CMK (cell line): Measurements from ENCODE around the gene CTSD.
A peak's percentile ranks its signal among the peaks of the same experiment; 100 is the strongest.

Experiments used
- DNase-seq: peaks from one replicate; pipeline ENCODE4 v3.0.0-alpha.2; 2010; ENCODE audit warnings: low read depth

CTSD gene

DNA sequence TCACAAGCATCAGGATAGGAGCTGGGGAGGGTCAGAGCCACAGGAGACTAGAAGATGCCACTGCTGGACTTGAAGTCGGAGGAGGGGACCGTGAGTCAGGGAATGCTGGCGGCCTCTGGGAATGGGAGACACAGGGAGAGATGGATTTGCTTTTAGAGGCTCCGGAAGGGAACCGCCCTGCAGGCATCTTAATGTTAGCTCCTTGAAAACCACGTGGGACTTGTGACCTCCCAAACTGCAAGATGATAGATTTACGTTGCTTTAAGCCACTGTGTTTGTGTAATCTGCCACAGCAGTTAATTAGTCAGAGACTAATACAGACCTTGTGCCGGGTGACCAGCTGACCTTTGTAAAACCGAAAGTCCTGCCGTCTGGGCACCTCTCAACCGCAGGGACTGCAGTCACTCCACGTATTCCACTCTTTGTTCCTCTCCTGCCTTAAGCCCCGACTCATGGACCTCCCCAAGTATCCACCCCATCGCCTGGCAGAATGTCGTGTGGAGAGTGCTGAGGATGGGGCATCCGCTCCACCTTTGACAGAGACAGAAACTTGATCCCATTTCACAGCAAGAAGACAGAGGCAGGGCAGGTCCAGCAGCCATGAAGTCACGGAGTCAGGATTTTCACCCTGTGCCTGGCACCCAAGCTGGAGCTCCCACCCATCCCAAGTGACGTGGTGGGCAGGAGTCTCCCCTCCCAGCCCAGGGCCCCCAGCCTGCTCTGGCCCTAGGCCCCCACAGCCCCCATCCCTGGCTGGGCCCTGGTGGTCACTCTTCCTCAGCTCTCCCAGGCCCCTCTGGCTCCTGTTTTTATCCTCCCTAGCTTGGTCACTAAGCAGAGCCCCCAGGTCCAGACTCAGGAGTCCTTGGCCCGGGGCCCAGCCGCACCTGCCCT is 19.4 kb upstream of the CTSD start:
- DNase-seq, result no peak

DNA sequence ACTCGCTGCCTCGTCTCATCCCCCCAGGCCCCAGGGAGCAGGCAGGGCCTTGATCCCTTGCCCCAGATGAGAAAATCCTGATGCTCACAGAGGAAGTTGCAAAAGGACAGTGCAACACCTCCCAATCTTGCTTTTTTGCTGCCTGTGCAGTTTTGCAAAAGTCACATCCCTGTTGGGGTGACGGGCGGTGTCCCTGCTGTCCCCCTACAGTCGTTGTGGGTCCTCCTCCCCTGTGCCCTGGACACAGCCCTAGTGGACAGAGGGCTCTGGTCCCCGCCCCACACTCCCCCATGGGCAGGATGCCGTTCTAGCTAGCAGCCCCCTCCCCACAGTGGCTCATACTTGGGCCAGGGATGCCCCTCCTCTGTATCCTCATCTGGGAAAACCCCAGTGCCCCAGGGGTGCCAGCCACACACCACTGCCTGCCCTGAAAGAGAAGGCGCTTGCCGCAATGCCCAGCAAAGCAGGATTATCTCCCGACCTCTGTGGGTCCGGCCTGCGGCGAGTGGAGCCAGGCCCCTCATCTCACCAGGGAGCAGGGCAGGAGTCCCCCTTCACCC is 18.4 kb upstream of the CTSD start:
- no peak for DNase-seq

DNA sequence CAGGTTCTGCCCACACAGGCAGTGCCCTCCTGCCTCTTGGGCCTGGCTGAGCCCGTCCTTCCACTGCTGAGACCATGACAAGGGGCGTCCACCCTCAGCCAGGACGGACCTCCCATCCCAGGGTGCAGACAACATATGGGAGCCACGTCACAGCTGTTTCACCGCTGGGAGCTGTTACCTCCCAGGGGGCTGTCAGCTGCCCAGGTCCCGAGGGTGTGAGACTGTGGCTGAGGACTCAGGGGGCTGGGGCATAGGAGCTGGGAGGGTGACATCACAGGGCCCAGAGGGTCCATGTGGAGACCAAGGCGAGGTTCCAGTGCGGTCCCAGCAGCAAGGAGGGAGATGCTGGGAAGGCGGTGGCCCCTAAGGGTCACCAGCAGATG is 17.9 kb upstream of the CTSD start:
- DNase-seq, result no peak

DNA sequence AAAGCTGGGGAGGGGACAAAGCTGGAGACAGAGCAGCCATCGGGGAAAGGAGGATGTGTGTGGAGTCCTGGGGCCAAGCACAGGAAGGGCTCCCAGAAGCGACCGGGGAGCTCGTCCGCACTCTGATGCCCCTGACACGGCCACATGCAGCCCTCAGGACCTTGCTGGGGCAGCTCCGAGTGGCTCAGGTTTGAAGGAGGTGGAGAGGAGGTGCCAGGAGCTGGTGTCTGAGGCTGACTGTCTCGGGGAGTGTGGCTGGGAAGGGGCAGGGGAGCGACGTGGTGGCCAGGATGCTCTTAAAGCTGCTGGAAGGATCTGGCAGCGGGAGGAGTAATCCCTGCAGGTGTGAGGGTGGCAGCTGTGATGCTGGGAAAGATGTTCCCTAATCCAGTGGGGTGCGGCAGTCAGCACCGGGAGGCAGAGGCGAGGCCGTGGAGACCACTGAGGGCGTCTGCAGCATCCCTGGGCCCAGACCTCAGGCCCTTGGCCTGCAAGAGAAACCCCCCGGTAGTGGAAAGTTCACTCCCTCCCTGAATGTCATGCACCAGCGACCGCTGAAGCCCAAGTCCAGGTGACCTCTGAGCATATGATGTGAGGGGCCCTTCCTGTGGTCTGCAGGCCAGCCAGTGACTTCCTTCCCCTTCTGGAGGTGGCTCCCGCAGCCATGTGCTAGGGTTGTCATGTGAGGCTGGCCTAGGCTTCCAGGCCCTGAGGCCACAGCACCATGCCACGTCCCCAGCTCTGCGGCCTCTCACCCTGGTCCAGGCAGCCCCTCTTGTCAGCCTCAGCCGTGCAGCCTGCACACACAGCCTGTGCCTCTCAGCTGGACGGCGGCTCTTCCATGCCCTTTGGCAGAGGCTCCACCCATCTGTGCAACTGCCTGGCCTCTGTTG is 17.2 kb upstream of the CTSD start:
- DNase-seq, result peak; percentile 66

DNA sequence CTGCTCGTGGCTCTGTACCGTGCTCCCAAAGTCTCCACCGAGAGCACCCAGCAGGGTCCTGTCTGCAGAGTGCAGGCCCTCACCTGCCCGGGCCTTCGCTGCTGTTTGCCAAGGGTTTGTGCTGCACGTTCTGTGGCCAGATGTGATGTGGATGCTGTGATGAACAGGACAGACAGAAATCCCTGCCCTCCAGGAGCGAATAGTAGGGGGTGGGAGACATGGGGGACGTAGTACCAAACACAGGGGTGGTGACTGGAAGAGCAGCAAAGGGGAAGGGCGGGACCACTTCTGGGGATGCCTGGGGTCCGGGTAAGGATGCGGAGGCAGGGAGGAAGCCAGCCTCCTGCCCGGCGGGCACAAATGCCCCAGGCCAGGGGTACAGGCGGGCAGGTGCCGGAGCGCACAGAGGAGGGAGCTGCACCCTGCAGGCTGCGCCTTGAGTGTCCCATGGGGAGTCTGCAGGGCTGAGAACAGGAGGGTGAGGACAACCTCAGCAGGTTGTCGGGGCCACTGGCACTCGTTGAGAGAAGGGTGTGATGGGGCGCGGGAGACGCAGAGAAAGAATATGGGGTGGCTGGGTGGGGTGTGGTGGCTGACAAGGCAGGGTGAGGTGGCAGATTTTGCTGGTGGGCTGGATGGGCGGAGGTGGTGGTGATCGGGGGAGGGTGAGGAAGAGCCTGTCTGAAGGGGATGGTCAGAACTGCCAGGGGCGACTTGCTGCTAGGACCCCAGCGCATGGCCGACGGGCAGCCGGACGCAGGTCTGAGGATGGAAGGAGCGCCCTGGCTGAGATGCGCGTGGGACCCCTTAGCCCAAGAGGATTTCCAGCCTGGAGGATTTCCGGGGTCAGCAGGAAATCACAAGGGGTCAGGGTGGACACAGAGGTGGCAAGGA is 16.3 kb upstream of the CTSD start:
- DNase-seq, result no peak

DNA sequence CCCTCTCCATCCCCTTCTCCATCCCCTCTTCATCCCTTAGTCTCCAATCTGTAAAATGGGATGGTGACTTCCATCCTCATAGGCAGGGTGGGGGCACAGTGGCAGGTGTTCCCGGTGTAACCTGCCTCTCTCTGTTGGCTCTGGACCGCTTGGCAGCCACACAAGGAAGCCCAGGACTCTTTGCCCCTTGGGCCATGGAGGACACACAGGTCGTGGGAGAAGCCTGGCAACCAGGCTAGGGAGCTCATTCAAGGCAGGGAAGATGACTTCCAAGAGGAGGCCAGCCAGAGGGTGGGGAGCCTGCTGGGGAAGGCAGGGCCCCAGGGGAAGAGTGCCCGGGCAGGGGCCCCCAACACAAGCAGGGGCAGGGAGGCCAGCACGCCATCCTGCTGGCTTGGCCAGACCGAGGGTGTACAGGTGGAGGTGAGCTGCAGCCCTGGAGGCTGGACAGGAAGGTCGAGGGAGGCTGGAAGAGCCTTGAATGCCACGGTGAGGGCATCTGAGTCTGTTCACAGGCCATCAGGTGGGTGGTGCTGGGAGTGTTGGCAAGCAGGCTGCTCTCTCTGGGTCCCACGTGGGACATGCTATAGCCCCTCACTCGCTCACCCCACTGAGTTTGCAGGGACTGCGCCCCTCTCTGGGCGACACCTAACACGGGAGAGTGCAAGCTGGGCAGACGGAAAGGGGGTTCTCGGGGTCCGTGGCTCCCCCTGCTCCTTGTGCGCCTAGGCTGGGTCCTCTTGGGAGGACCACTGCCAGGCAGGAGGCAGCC is 15.5 kb upstream of the CTSD start:
- no peak for DNase-seq

DNA sequence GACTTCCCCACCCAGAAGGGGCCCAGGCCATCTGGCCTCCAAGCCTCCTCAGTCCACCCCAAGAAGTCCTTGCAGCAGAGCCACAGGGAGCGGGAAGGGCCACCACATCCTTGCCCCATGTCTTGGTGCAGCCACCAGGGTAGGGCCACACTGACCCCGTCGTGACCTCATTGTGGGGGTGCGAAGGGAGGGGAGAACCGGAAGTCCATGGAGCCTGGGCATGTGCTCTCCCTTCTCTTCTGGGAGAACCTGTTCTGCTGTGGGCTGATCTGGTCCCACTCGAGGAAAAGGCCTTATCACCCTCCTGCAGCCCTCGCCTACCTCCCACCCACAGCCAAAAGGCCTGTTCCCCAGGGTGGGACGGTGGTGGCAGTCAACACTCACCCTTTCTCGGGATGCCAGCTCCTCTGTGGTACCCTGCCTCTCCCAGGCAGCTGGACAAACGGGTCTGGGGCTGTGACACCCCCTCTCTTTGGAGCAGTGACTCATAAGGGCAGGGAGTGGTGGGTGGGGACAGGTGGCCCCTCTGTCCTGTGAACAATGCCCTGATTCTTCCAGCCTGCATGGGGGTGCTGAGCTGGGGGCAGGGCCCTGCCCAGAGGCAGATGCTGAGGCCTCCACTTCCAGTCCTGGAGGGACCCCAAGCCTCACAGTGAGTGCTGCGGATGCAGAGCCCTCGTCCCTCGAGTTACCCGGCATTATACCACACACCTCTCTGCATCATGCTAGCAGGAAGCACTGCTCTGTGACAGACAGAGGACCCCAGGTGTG is 14.6 kb upstream of the CTSD start:
- peak; percentile 70 for DNase-seq

DNA sequence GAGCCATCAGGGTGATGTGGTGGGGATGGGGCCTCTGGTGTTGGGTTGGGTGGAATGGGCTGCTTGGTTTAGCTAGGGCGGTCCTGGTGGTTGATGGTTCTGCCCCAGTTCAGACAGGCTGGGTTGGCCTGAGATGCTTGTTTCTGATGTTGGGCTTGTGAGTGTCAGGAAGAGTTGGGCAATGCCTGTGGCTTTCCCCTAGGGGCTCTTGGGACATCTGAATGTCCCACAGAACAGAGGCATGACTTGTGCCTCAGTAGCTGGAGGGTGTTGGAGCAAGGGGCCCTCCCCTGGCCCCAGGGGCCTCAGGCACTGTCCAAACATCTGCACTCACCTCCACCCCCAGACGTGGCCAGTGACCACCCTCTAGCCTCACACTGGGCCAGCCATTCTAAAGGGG is 14.0 kb upstream of the CTSD start:
- no peak for DNase-seq

DNA sequence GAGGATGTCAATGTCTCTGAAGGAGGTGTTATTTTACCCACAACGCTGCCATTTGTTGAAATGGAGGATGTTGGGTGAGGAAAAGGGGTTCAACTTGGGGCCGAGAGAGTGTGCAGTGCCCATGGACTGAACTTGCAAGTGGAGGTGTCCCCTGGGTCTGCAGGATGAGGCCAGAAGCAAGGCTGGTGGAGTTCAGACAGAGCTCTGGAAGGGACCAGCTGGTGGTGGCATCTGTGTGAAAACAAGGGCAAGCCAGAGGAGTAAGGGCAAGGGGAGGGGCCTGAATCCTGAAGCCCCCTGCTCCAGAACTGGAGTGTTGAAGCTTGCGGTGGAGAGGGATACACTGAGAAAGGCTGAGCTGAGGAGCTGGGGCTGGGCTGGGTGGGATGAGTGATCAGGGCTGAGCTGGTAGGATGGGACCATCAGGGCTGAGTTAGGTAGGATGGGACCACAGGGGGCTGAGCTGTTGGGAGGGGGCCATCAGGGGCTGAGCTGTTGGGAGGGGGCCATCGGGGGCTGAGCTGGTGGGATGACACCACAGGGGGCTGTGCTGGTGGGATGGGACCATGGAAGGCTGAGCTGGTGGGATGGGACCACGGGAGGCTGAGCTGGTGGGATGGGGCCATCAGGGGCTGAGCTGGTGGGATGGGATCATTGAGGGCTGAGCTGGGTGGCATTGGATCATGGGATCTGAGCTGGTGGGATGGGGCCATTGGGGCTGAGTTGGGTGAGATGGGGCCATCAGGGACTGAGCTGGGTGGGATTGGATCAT is 13.4 kb upstream of the CTSD start:
- DNase-seq, result no peak

DNA sequence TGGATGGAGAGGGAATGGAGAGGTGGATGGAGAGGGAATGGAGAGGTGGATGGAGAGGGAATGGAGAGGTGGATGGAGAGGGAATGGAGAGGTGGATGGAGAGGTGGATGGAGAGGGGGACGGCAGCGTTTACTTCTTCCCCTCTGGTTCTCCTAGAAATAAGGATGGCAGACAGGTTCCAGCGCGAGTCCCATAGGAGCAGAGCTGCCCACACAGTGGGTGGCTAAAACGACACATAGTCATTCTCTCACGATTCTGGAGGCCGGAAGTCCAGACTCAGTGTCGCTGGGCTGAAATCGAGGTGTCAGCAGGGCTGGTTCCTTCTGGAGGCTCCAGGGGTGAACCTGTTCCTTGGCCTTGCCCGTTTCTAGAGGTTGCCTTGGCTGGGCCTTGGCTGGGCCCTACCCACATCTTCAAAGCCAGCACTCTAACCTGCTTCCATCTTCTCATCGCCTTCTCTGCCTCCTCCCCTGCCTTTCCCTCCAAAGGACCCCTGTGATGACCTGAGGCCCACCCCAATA is 12.7 kb upstream of the CTSD start:
- no peak for DNase-seq

DNA sequence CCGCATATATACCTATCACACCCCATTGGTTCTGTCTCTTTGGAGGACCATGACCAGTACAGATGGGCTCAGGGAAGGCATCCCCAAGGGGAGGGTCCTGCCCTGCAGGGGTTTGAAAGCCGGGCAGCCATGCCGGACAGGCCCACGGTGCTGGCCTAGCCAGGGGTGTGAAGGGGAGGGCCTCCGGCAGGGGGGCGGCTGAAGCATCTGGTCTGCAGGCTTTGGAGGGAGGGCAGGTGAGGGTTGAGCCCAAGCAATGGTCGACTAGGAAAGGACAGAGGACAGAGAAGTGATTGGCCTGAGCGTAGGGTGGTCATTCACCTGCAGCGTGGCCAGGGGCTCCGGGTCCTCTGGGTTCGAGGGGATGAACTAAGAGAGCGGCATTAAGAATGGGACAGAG is 11.2 kb upstream of the CTSD start:
- DNase-seq, result no peak

DNA sequence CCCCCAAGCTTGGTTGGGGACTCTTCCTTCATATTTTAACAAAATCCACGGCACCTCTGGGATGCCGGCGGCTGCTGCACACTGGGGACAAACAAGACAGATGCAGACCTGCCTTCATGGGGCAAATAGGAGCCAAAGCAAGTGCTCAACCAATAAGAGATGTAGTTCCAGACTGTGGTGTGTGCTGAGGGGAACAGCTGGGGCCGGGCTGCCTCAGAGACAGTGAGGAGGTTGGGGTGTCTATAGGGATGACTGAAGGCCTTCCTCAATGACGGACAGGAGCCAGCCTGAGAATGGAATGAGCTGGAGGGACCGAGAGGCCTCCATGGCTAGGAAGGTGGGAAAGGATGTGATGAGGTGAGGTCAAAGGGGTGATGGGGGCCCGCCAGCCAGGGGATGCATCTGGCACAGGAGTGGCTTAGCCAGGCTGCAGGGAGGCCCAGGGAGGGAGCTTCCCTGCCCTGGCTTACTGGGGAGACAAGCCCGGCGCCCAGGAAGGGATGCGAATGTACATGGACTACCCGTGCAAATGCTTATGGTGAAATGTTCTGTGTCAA is 10.3 kb upstream of the CTSD start:
- no peak for DNase-seq

DNA sequence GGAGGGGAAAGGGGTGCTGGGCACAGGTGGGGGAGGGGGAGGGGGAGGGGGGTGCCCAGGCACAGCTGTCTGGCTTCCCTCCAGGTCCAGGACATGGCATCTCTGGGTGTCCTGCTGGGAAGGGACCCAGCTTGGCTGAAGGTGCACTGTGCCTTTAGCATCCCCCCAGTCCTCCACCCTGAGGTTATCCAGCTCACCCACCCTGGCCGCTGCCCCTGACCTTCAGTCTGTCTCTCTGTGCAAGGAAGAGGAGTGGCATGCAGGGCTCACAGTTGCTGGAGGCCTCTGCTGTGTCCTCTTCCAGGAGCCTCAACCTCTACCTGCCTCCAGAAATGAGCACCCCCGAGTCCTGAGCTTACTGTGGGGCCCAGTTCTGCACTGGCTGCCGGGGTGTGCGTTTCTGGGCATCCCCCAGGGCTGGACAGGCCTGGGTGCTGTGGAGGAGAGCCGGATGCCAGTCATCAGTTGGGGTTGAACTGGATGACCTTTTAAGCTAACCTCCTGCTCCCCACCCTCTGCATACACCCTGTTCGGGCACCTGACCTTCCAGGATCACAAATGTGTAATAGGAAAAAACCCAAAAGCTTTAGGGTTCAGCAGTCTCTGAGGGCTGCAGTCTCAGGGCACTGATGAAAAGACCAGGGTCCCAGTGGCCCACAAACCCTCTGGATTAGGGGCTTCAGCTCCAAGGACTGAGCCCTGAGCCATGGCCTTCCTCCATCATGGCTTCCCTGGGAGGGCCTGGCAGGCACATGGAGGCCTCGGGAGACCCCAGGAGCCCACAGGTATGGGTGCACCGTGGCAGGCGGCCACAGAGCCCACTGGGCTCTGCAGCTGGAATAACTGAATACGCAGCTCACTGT is 9.6 kb upstream of the CTSD start:
- no peak for DNase-seq

DNA sequence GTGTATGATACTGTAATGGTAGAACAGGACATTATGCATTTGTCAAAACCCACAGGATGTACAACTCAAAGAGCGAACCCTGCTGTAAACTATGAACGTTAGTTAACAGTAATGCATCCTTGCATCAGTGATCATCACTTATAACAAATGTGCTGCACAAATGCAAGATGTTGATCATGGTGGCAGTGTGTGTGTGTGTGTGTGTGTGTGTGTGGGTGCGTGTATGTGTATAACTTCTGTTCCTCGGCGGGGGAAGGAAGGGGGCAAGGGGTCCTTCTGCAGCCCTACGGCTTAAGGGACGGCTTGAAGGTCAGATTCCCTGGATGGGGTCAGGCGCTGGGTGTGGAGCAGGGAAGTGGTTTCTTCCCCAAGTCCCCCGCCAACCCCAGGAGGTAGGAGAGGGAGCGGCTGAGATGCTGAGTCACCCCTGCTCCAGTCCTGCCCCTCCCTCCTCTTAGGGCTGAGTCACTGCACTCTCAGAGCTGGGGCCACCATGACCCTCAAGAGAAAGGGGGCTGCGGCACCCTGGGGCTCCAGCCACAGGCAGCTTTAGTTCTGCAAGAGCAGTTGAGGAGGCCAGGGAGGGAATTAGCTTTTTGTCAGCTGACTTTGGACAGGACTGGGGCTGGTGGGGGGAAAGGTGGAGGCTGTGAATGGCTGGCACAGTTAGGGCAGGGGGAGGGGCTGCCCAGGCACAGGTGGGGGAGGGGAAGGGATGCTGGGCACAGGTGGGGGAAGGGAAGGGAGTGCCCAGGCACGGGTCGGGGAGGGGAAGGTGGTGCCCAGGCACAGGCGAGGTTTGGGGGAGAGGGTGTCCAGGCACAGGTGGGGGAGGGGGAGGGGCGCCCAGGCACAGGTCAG is 8.8 kb upstream of the CTSD start:
- DNase-seq, result peak; percentile 58

DNA sequence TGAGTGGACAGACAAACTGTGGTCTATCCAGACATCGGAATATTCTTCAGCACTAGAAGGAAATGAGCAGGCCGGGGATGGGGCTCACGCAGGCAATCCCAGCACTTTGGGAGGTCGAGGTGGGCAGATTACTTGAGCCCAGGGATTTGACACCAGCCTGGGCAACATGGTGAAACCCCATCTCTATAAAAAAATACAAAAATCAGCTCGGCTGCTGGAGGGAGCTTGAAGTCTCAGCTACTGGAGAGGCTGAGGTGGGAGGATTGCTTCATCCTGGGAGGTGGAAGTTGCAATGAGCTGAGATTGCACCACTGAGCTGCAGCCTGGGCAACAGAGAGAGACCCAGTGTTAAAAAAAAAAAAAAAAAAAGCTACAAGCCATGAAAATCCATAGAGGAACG is 8.0 kb upstream of the CTSD start:
- DNase-seq, result no peak

DNA sequence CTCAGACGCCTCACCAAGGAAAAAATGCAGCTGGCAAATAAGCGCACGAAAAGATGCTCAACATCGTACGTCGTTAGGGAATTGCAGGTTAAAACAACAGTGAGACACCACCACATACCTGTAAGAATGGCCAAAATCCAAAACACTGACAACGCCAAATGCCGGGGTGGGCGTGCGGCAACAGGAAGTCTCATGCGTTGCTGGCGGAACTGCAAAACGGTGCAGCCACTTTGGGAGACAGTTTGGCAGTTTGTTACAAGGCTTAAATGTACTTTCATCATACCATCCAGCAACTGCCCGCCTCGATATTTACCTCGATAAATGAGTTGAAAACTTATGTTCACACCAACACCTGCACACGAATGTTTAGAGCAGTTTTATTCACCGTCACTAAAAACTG is 7.5 kb upstream of the CTSD start:
- no peak for DNase-seq

DNA sequence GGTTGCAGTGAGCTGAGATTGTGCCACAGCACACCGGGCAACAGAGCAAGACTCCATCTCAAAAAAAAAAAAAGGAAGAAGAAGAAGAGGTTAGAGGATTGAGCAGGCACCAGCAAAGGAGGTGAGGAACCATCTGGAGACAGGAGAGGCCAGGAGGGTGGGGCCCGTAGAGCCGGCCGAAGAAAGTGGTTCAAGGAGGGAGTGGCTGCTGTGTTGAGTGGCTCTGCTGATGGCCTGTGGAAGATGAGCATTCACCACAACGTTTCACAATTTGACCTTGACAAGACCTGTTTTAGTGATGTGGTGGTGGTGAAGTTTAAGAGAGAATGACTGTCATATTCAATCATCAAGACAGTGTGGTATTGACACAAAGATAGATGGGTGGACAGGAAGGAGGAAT is 6.8 kb upstream of the CTSD start:
- DNase-seq, result no peak
